ENCODE measurements around the gene SLC6A13.

- TF ChIP-seq CTCF (IDR thresholded peaks at IDR 0.05), result no peak
- no peak for TF ChIP-seq POLR2A (IDR thresholded peaks at IDR 0.05)
- TF ChIP-seq POLR2AphosphoS5 (IDR thresholded peaks at IDR 0.05), result no peak
Measured at GRCh38 chr12:224330-224729, 38.3 kb downstream of the SLC6A13 start.
